GM12892 (cell line): ENCODE results near the gene PHF13.

Experiments
- POLR2A ChIP-seq: IDR thresholded peaks from 2 replicates; pipeline ENCODE4 v1.6.1; 2011; ENCODE audit warnings: low read depth, low read length, control low read depth
- POLR2AphosphoS5 ChIP-seq: IDR thresholded peaks from 2 replicates; pipeline ENCODE4 v1.6.1; 2011; ENCODE audit warnings: low read depth, low read length, control low read depth

DNA sequence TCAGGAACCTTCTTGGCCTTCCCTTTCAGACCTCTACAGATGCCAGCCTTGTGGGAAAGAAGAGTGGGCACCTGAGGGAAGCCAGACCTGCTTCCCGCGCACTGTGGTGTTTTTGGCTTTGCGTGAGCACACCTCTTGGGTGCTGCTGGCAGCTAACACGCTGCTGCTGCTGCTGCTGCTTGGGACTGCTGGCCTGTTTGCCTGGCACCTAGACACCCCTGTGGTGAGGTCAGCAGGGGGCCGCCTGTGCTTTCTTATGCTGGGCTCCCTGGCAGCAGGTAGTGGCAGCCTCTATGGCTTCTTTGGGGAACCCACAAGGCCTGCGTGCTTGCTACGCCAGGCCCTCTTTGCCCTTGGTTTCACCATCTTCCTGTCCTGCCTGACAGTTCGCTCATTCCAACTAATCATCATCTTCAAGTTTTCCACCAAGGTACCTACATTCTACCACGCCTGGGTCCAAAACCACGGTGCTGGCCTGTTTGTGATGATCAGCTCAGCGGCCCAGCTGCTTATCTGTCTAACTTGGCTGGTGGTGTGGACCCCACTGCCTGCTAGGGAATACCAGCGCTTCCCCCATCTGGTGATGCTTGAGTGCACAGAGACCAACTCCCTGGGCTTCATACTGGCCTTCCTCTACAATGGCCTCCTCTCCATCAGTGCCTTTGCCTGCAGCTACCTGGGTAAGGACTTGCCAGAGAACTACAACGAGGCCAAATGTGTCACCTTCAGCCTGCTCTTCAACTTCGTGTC is 34.7 kb upstream of the PHF13 start:
- TF ChIP-seq POLR2A, result no peak
- TF ChIP-seq POLR2AphosphoS5, result no peak
